Measurements from ENCODE around the gene MAPK8.

The MAPK8 gene

DNA sequence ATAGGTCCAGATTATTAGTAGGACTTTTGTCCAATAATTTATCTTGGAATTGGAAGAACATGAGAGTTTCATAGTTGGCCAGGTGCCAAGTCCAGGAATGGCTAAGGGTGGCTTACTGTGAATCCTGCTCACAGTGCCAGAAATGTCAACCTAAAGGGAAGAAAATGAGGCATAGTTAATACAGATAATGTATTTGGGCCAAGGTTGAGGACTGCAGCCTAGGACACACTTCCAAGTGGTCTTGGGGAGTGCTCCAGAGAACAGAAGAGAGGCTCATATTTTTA is 78.2 kb downstream of the MAPK8 start:
- no peak overlapping the region for H3K27ac ChIP-seq
- TF ChIP-seq, protein P1, sequence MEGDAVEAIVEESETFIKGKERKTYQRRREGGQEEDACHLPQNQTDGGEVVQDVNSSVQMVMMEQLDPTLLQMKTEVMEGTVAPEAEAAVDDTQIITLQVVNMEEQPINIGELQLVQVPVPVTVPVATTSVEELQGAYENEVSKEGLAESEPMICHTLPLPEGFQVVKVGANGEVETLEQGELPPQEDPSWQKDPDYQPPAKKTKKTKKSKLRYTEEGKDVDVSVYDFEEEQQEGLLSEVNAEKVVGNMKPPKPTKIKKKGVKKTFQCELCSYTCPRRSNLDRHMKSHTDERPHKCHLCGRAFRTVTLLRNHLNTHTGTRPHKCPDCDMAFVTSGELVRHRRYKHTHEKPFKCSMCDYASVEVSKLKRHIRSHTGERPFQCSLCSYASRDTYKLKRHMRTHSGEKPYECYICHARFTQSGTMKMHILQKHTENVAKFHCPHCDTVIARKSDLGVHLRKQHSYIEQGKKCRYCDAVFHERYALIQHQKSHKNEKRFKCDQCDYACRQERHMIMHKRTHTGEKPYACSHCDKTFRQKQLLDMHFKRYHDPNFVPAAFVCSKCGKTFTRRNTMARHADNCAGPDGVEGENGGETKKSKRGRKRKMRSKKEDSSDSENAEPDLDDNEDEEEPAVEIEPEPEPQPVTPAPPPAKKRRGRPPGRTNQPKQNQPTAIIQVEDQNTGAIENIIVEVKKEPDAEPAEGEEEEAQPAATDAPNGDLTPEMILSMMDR (conservative IDR thresholded peaks at IDR 0.05) = no peak

DNA sequence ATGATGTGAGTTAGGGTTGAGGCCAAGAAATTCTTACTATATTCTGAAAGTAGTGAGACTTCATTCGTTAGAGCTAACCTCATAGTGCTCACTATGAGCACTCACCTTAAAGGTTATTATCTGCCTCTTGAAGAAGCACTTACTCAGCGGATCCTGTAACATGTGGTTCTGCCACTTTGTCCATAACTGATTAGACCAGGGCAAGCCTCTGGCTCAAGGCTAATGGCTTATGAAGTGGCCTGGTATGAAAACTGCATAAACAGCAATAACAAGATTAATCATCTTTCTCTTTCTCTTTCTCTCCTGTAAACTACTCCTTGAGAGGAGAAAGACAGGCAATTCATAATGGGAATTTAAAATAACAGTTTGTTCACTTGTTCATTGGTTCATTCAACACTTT is 82.8 kb downstream of the MAPK8 start:
- H3K27ac ChIP-seq = no peak overlapping the region
- TF ChIP-seq, protein P1 (conservative IDR thresholded peaks at IDR 0.05) = no peak

GRCh38 chr10:48389846-48390557 is 83.5 kb downstream of the MAPK8 start:
- TF ChIP-seq, protein P1 (conservative IDR thresholded peaks at IDR 0.05) = no peak
- H3K27ac ChIP-seq = no peak overlapping the region

DNA sequence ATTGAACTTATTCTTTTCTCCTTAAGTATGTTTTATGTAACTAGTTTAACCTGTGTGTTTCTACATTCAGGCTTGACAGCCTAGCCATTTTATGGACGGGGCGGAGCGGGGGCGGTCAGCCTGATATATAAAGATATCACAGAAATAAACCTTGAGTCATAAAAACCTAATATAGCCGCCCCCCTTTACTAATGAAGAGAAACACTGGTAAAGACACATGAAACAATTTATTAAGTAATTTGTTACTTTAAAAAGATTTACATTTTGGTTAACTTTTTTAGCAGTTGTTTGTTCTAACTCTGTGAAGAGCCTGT is 84.0 kb downstream of the MAPK8 start:
- H3K27ac ChIP-seq = no peak overlapping the region
- TF ChIP-seq, protein P1 (conservative IDR thresholded peaks at IDR 0.05) = no peak

GRCh38 chr10:48390933-48391845 is 84.7 kb downstream of the MAPK8 start:
- H3K27ac ChIP-seq = no peak overlapping the region
- TF ChIP-seq, protein P1 (conservative IDR thresholded peaks at IDR 0.05) = no peak

GRCh38 chr10:48391994-48392393 is 85.5 kb downstream of the MAPK8 start:
- no peak overlapping the region for H3K27ac ChIP-seq

DNA sequence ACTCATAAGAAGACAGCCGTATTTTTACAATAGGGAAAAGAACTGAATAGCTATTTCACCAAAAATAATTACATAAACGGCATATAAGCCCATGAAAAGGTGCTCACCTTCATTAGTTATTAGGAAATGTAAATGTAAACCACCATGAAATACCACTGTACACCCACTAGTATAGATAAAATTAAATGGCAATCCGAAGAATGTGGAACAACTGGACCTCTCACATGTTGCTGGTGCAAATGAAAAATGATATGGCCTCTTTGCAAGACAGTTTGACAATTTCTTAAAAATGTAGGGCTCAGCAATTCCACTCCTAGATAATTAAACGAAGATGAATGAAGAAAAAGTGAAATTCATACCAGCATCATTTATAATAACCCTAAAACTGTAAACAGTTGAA is 91.8 kb downstream of the MAPK8 start:
- H3K27ac ChIP-seq = no peak overlapping the region
- TF ChIP-seq, protein P1 (conservative IDR thresholded peaks at IDR 0.05) = no peak

More at GRCh38 chr10:48391994-48392393, 85.5 kb downstream of the MAPK8 start:
- TF ChIP-seq, protein P1 (conservative IDR thresholded peaks at IDR 0.05) = no peak

Measured in VCaP (cell line).